DMS53 (cell line): Measurements from ENCODE around the gene AIF1L.
"Not testable (repeated sequence)": the region's sequence is repeated elsewhere in the genome, so short reads cannot be mapped to it uniquely, and the experiment has no call there.

Source experiments
- DNase-seq: peaks from one replicate; lab custom pipeline; 2025; lab: John Stamatoyannopoulos, UW

The AIF1L gene

DNA sequence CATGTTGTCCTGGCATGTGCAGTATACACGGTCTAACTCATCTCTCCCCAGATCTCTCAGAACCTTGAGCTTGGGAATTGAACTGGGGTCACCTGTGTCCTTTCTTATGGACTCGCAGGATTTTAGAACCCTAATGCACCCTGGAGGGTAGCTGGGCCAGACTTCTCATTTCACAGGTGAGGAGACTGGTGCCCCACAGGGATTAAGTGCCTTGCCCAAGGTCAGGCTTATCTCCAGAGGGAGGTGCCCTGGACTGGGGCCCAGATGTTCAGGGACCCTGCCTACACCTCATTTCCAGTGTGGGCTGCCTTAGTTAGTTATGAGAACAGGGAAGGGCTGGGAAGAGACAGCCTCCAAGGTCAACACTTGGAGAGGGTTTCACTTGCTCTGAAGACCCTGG is 25.0 kb downstream of the AIF1L start:
- no peak for DNase-seq

DNA sequence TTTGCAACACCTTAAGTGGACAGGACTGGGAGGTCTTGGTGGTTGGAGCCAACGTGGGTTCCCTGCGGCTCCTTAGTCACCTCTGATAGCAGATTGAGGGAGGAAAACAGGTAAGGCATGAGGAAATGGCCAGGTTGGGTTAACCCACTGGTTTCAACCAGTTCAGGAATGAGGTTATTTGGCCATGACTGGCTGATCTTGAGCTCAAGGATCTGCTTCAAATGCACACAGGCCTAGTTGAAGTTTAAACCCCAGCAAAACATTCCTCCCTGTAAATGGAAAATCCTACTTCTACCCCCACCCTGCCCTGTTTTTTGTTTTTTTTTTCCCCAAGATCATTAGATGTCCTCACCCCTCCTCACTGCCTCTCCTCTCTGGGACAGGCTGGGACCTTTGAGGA is 25.8 kb downstream of the AIF1L start:
- DNase-seq = peak; percentile 21

DNA sequence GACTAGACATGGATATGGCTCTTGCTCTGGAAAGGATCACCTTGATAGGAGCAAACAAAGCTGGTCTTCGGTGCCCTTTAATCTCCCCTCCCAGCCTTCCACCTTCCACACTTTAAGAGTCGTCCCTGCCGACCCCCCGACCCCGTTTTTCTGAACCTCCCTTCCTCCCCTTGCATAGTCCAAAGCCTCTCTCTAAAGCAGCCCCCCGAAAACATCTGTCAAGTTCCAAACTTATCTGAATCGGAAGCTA is 28.6 kb downstream of the AIF1L start:
- DNase-seq = no peak

DNA sequence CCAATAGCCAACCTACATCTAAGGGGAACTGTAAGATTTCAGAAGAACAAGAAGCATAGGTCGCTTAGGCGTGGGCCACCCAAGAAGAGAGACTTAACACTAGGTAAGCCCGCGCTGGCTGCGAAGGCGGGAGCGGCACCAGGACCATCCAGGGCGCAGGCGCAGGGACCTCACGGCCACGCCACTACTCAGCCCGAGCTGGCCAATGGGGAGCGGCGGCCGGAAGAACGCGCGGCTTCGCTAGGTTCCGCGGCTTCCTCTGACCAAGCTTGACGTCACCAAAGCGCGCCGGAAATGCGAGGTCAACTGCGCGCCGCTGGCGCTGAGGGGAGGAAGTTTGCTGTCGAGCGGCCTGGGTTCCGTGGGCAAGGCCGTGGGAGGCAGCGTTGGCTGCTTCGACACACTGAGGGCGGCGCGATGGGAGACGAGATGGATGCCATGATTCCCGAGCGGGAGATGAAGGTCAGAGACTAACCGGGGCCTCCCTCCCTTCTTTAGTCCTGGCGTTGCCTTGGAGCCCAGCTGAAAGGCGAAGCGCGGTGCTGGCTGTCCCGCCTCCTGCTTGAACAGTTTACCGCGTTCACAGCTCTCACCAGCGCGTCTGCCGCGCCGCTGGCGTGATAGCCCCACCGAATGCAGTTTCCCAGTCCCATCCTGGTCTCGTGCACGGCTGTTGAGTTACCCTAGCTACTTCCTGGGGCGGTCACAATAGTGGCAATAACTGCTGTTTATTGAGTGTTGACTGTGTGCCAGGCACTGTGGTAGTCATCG is 29.1 kb downstream of the AIF1L start, which contains the start of gene NUP214:
Gene NUP214 (plus strand): TSS at position 299 of the 771 bp plus-strand sequence. CDS start 119 bp downstream, at position 418.
- peak; percentile 99 for DNase-seq

DNA sequence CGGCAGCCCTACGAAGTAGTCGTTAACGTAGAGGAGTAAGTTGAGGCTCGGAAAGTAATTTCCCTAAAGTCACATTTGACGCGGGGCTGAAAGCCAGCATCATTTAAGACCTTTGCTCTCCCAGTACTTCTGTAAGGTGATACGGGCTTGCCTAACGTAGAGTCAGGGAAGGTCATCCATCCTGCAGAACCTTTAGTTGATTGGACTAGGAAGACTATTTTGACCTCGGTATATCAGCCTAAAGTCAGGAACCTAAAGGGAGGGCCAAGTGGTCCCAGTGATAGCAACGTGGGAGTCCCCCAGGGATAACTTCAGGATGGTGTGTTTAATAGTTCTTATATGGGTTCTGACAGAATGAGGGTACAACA is 29.7 kb downstream of the AIF1L start:
- DNase-seq = no peak

DNA sequence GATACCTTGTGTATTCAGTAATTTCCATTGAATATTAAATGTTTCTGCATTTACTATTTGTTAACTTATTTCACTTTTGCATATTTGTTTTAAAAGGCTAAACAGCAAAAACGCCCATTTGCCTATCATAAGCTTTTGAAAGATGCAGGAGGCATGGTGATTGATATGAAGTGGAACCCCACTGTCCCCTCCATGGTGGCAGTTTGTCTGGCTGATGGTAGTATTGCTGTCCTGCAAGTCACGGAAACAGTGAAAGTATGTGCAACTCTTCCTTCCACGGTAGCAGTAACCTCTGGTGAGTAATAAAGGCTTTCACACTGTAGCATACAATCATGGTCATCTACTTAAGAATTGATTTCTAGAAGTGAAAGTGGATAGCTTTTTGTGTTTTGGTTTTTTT is 32.9 kb downstream of the AIF1L start:
- DNase-seq = no peak

DNA sequence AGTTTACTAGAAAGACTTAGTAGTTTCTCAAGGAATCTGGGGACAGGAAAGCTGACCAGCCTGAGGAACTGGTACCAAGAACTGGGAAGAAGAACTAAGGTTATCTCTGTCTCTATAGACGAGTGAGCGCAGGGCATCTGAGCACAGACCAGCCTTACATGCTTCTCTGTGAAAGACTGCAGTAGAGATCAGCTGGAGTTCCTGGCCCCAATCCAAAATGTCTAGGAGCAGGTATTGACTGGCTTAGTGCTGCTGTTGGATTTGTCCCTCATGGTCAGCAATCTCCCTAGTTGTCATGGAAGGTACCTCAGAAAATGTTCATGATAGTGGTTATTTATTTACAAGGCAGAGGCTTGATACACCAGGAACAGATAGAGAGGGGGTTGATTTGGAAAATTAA is 42.3 kb downstream of the AIF1L start:
- DNase-seq = peak; percentile 56

DNA sequence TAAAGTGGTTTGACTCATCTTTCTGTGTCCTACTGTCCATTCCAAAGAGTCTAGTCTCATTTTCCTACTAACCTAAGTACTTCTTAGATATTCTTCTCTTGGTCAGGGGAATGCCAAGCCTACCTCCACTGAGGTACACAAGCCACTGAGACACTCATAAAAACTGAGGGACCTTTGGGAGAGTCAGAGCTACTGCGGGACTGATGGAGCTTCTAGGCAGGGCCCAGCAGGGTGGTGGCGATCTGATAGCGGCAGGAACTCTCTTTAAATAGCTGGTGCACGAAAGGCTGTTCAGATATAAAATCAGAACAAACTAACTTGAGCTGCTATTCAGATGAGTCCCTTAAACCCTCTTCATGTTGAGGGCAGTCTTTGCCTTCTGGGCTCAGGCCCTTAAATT is 43.8 kb downstream of the AIF1L start:
- peak; percentile 37 for DNase-seq

DNA sequence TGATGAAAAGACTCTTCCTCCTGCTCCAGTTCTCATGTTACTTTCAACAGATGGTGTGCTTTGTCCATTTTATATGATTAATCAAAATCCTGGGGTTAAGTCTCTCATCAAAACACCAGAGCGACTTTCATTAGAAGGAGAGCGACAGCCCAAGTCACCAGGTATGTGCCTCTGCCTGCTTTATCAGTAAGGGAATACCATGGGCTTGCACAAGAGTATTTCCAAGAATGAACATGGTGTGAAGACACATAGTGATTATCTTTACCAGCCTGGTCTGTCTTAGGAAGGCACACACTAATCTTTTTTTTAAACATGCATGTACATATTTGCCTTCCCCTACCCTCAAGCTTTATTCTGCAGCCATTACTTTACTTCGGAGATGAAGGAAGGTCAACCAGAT is 44.2 kb downstream of the AIF1L start:
- DNase-seq = no peak

DNA sequence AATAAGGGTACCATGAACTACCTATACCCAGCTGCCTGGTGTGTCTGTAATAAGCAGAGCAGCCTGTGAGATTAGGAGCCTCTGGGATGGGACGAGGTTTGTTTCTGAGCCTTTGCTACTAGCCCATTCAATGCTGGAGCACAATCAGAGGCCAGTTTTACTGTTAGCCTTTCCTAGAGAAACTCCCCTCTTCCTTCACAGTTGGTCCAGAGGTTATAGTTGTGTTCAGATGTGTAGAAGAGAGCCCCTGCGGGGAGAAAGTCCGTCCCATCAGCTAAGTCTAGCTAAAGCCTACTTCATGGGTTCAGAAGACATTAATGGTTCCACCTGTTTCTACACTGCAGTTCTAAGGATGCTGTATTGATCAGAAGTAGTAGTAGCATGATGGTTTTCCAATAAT is 45.8 kb downstream of the AIF1L start:
- no peak for DNase-seq

DNA sequence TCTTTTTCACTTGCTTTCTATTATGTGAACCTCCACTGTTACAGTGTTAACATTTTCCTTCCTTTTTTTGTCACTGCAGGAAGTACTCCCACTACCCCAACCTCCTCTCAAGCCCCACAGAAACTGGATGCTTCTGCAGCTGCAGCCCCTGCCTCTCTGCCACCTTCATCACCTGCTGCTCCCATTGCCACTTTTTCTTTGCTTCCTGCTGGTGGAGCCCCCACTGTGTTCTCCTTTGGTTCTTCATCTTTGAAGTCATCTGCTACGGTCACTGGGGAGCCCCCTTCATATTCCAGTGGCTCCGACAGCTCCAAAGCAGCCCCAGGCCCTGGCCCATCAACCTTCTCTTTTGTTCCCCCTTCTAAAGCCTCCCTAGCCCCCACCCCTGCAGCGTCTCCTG is 47.9 kb downstream of the AIF1L start:
- no peak for DNase-seq

DNA sequence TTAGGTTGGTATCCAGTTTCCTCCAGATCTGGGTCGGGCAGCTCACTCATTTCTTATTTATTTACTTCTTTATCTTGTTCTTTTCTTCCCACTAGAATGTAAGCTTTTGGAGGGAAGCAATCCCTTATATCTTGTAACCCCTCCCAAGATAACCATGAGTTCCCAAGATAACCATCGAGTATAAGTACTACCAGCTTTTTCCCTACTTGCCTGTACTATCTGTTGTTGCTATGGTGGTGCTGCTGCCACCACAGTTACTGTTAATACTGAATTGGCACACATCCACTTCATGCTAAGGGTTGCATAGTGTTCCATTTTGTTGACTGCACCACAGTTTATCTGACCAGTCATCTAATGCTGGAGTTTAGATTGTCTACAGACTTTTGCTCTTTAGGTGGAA is 48.9 kb downstream of the AIF1L start:
- no peak for DNase-seq

DNA sequence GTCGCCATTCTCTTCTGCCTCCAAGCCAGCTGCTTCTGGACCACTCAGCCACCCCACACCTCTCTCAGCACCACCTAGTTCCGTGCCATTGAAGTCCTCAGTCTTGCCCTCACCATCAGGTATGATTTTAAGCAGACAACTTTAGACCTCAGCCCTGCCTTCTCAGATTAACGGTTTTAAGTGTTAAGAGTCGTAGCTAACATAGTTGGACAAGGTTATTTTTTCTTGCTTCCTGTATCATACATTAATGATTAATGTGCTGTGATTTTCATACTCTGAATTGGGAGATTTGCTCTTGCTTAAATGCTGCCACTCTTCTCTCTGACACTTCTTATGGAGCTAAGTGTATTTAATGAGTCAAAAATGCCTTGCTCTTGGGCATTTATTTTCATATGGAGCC is 49.9 kb downstream of the AIF1L start:
- DNase-seq = no peak

DNA sequence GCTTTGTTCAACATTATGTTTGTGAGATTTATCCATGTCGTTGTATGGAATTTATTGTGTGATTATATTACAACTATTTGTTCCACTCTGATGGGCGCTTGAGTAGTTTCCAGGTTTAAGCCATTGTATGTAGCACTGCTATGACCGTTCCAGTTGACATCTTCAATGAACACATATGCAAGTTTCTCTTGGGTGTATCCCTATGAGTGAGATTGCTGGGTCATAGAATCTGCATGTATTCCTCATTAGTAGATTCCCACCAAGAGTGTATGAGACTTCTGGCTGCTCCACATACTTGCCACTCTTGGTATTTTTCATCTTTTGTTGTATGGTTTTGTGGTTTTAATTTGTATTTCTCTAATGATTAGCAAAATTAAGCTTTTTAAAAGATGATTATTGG is 51.9 kb downstream of the AIF1L start:
- DNase-seq = no peak

DNA sequence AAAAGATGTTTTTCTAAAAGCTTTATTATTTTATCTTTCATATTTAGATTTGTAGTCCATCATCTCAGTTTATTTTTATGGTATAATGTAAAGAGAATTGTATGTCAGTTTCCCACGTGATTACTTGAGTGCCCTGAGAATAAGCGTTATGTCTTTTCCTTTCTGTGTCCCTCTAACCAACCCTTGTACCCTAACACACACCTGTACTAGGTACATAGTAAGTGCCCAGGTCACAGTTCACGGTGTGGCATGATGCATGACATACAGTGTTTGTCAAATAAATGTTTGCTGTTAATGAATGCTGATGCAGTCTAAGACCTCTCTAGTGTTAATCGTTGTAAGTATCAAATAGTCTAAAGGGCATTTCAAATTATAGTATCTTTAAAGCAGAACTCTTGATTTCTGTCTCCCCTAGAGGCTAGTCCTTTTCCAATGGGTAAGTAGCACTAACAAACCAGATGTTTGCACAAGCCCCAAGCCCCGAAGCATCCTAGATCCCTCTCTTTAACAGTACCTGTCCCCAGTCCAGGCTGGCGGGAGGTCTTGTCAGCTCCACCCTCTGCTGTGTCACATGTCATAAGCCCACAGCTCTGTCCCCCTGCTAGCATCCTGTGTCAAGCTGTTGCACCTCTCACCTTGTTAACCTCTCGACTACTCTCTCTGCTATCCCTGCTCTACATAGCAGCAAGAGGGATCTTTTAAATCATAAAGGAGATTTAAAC is 52.8 kb downstream of the AIF1L start:
- no peak for DNase-seq

DNA sequence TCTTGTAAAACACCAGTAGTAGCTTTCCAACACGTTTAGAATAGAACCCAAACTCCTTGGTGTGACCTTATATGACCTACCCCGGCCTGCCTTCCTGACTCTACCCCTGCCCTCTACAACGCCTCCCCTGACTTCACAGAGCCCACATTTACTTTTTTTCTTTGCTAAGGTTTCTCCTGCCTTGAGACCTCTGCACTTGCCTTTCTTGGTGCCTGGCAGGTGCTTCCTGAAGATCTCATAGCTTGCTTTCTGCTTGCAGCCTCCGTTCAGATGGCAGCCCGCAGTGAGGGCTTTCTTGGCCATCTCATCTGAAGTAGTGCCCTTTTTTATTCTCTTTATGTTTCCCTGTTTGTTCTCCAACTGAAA is 53.3 kb downstream of the AIF1L start:
- DNase-seq = no peak

DNA sequence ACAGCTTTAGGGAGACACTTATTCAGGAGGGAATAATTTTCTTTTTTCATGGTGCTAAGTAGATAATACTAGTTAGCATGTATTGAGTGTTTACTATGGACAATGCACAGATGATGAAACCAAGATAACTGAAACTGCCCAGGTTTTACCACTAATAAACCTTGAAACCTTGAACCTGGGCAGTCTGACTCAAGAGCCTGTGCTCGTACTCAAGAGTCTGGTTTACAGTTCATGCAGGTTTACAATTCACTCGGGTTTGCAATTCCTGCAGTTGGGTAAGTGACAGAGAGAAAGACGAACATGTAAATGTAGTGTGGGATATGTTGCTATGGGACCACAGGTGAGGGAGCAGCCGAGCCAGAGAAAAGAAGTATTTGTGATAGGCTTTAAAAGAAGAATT is 57.3 kb downstream of the AIF1L start:
- DNase-seq = no peak

DNA sequence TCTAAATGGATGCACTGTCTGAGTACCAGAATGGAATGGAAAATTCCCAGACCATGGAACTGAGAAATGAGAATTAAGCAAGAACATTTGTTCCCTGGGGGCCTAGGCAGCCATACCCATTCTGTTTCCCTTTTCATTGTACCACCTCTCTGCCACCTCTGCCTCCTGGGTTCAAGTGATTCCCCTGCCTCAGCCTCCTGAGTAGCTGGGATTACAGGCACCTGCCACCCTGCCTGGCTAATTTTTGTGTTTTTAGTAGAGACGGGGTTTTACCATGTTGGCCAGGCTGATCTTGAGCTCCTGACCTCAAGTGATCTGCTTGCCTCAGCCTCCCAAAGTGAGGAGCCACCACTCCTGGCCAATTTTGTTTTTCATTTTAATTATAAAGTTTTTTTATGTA is 62.3 kb downstream of the AIF1L start:
- DNase-seq = not testable (repeated sequence)

DNA sequence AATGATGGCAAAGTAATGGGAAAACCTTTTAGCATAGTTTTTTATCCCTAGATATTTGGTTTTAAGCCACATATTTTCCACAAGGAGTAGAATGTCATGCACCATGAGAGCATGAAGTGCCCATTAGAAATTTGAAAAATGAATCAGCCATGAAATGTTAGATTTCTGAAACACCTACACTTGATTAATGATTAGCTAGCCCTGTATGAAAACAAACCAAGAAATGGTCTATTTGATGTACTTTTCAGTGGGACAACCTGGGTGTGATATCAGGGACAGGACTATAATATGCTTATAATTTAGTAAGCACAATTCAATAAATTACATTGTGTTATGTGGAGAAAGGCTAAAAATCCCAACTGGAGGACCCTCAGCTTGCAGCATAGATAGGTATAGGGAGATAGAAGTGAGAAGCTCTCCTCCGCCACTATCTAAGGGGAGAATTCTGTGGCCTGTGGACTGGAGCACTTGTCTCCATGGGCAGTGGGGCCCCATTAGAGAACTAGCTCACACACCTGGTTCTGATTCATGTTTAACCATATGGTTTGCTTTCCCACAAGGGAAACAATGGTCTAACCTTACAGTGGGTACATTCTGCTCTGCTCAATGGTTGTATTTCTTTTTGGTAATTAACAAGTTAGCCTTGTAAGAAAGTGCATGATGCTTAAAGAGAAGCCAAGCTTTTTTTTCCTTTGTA is 64.2 kb downstream of the AIF1L start:
- peak; percentile 81 for DNase-seq

DNA sequence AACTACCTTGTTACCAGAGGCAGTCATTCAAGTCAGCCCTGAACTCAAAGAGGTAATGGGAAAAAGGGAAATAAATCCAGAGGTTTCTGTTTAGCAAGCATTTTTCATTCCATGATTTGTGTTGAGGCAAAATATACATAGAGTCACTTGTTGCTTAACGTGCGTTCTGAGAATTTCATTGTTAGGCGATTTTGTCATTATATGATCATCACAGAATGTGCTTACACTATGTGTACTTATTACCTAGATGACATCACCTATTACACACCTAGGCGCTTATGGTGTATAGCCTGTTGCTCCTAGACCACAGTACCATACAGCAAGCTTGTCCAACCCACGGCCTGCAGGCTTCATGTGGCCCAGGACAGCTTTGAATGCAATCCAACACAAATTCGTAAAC is 65.3 kb downstream of the AIF1L start:
- DNase-seq = peak; percentile 52

DNA sequence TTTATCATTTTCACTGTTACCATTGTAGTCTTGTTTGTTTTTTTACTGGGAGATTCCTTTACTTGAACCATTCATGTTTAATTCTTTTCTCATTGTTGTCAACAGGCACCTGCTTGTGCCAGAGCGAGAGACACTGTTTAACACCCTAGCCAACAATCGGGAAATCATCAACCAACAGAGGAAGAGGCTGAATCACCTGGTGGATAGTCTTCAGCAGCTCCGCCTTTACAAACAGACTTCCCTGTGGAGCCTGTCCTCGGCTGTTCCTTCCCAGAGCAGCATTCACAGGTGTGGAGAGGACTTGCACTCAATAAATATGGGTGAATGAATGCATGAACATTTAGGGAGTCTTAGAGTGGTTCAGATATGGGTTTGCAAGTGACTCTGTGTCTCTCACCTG is 66.6 kb downstream of the AIF1L start:
- DNase-seq = peak; percentile 47

DNA sequence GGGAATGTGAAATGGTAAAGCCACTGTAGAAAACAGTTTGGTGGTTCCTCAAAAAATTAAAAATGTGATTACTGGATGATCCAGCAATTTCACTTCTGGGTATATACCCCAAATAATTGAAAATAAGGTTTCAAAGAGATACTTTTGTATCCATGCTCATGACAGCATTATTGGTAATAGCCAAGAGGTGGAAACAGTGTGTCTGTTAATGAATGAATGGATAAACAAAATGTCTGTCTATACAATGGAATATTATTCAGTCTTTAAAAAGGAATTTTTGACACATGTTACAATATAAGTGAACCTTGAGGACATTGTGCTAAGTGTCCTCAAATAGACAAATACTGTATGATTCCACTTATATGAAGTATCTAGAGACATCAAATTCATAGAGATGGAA is 69.2 kb downstream of the AIF1L start:
- no peak for DNase-seq

DNA sequence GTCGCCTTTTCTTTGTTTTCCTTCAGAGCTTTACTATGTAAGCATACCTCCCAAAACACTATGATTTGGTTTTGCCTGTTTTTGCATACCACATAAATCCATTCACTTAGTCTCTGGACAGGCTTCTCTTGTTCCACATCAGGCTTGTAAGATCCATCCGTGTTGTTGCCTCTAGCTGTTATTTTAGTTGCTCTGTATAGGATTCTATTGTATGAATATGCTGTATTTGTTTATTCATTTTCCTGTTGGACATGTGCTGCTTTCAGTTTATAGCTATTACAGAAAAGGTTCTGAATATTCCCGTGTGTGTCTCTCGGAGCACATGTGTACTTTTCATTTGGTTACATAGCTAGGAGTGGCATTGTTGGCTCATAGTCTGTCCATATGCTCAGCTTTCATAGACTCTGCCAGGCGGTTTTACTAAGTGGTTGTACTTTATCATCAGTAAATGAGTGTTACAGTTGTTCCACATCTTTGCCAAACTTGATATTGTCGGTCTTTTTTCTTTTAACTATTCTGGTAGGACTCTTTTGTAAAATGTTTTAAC is 70.9 kb downstream of the AIF1L start:
- DNase-seq = peak; percentile 18
